Bronchial epithelial cell (primary cell): ENCODE measurements around the gene CDC25A. TPM values are rescaled to one million over a fixed set of nuclear protein-coding genes. Genes with fewer than 3 reads are reported as not detected.

ENCODE experiments used
- DNase-seq: peaks from one replicate; pipeline ENCODE4 v3.0.0-alpha.2; 2010; ENCODE audit warnings: low read depth
- FAIRE-seq: peaks from 2 replicates; lab custom pipeline; 2011; peaks lifted over from hg19 to GRCh38; lab: Jason Lieb, UNC
- H3K27me3 ChIP-seq: 2 replicates; pipeline ENCODE4 v1.5.1; 2011; ENCODE audit warnings: low read length; ENCODE audit not compliant: control insufficient read depth, insufficient read depth
- H3K36me3 ChIP-seq: 2 replicates; pipeline ENCODE4 v1.5.1; 2011; ENCODE audit warnings: low read length; ENCODE audit not compliant: control insufficient read depth, insufficient read depth
- H3K4me3 ChIP-seq: 2 replicates; pipeline ENCODE4 v1.5.1; 2011; ENCODE audit warnings: mild to moderate bottlenecking, low read depth, low read length, control low read depth
- CTCF ChIP-seq: IDR thresholded peaks from 2 replicates; pipeline ENCODE4 v1.5.1; 2011; ENCODE audit warnings: mild to moderate bottlenecking, moderate library complexity, low read length, control low read depth, inconsistent platforms; ENCODE audit not compliant: insufficient read depth, severe bottlenecking
- total RNA-seq: library from RNA; depleted of rRNA; stranded (reverse); fragments of >200 nt; gene quantifications from 2 replicates; pipeline ENCODE4 v1.2.1, GENCODE V29; 2014

Gene CDC25A
- total RNA-seq, 1 donor from 2014 or later, result 2.4 TPM

GRCh38 chr3:48140936-48141603 lies 47.1 kb downstream of the CDC25A start:
- H3K36me3 ChIP-seq, result no peaks in the 10 kb centered on the region
- H3K4me3 ChIP-seq, result no peak overlapping the region
- no peak for FAIRE-seq
- TF ChIP-seq CTCF, result no peak
- H3K27me3 ChIP-seq, result no peaks in the 10 kb centered on the region
- no peak for DNase-seq

- DNase-seq (no peak), FAIRE-seq (no peak)
- Histone ChIP-seq H3K4me3 (no peak overlapping the region), H3K36me3 (no peaks in the 10 kb centered on the region), H3K27me3 (no peaks in the 10 kb centered on the region)
- no peak for TF ChIP-seq CTCF
Measured at GRCh38 chr3:48140336-48140757, 47.9 kb downstream of the CDC25A start.

- no peaks in the 10 kb centered on the region for H3K36me3 ChIP-seq
- TF ChIP-seq CTCF, result no peak
- H3K27me3 ChIP-seq, result no peaks in the 10 kb centered on the region
- FAIRE-seq (no peak), DNase-seq (peak; percentile 46)
- H3K4me3 ChIP-seq, result no peak overlapping the region
Measured at GRCh38 chr3:48137425-48137999, 50.7 kb downstream of the CDC25A start.

- Histone ChIP-seq H3K4me3 (no peak overlapping the region), H3K27me3 (no peaks in the 10 kb centered on the region), H3K36me3 (no peaks in the 10 kb centered on the region)
- DNase-seq (no peak), FAIRE-seq (no peak)
- no peak for TF ChIP-seq CTCF
Measured at GRCh38 chr3:48135552-48136495, 52.4 kb downstream of the CDC25A start.

GRCh38 chr3:48130321-48130904 lies 57.8 kb downstream of the CDC25A start:
- DNase-seq (no peak), FAIRE-seq (no peak)
- Histone ChIP-seq H3K36me3 (no peaks in the 10 kb centered on the region), H3K27me3 (no peaks in the 10 kb centered on the region), H3K4me3 (no peak overlapping the region)
- TF ChIP-seq CTCF, result no peak
